H1 (cell line): Measurements from ENCODE around the gene QRSL1. TPM values are rescaled to one million over a fixed set of nuclear protein-coding genes. Genes with fewer than 3 reads are reported as not detected.
A peak's percentile ranks its signal among the peaks of the same experiment; 100 is the strongest.

Experiments
- CTCF ChIA-PET: fragments of 300-600 bp; sonication (Branson Sonifier 250); formaldehyde crosslinking; loops from one replicate; lab custom pipeline; 2021; ENCODE audit not compliant: partially characterized antibody; lab: Charles Lee
- POLR2A ChIA-PET: fragments of 300-600 bp; sonication (Branson Sonifier 250); formaldehyde crosslinking; loops from one replicate; lab custom pipeline; 2021; ENCODE audit warnings: inconsistent platforms; ENCODE audit not compliant: partially characterized antibody; lab: Charles Lee
- DNase-seq, 2 experiments: peaks; one replicate each; pipeline versions ENCODE4 v3.0.0 to v3.0.0-alpha.2; 2010 to 2022; ENCODE audit warnings: low spot score in 2 of 2, low read depth in 1 of 2, mixed read lengths in 1 of 2
- FAIRE-seq: peaks from 2 replicates; lab custom pipeline; 2011; peaks lifted over from hg19 to GRCh38; lab: Jason Lieb, UNC
- H2AFZ ChIP-seq: 2 replicates; pipeline ENCODE4 v1.8.1; 2012; ENCODE audit warnings: low read length, inconsistent platforms
- H2AK5ac ChIP-seq: 2 replicates; pipeline ENCODE4 v1.6.1; 2013; ENCODE audit warnings: low read depth, low read length
- H2BK120ac ChIP-seq: replicated peaks from 2 replicates; pipeline ENCODE3; 2013; ENCODE audit warnings: low read depth, low read length, inconsistent platforms
- H2BK12ac ChIP-seq: 2 replicates; pipeline ENCODE4 v1.6.1; 2013; ENCODE audit warnings: low read depth, low read length
- H2BK15ac ChIP-seq: 2 replicates; pipeline ENCODE4 v1.6.1; 2013; ENCODE audit warnings: low read length
- H2BK20ac ChIP-seq: 2 replicates; pipeline ENCODE4 v1.6.1; 2013; ENCODE audit warnings: low read length
- H2BK5ac ChIP-seq: 2 replicates; pipeline ENCODE4 v1.6.1; 2013; ENCODE audit warnings: low read depth, low read length
- H3K14ac ChIP-seq: 2 replicates; pipeline ENCODE4 v1.6.1; 2013; ENCODE audit warnings: inconsistent platforms; ENCODE audit not compliant: insufficient read length
- H3K18ac ChIP-seq: 2 replicates; pipeline ENCODE4 v1.6.1; 2013; ENCODE audit warnings: low read length; ENCODE audit errors: extremely low read depth
- H3K23ac ChIP-seq: 2 replicates; pipeline ENCODE4 v1.6.1; 2013; ENCODE audit warnings: inconsistent platforms; ENCODE audit not compliant: insufficient read length
- H3K23me2 ChIP-seq: 2 replicates; pipeline ENCODE4 v1.6.1; 2013; ENCODE audit warnings: low read depth, low read length
- H3K27ac ChIP-seq: 2 replicates; pipeline ENCODE4 v1.6.1; 2011; ENCODE audit warnings: low read depth, low read length, inconsistent platforms
- H3K27me3 ChIP-seq, 4 experiments: replicated peaks in 1 of 4; 1 replicate in 1 of 4; 2 replicates in 3 of 4; pipeline versions ENCODE4 v1.6.1 to v1.8.1; 2011 to 2013; ENCODE audit warnings: low read length in 3 of 4, mild to moderate bottlenecking in 3 of 4, inconsistent platforms in 2 of 4, mixed read lengths in 2 of 4, moderate library complexity in 1 of 4; ENCODE audit not compliant: control insufficient read depth in 3 of 4, insufficient read depth in 3 of 4; ENCODE audit errors: extremely low read depth in 1 of 4
- H3K36me3 ChIP-seq, 4 experiments: 2 replicates each; pipeline versions ENCODE4 v1.6.1 to v1.8.1; 2011 to 2013; ENCODE audit warnings: mild to moderate bottlenecking in 4 of 4, low read length in 3 of 4, moderate library complexity in 2 of 4, control low read depth in 1 of 4, inconsistent platforms in 1 of 4; ENCODE audit not compliant: insufficient read depth in 4 of 4, control insufficient read depth in 2 of 4
- H3K4ac ChIP-seq: replicated peaks from 2 replicates; pipeline ENCODE3; 2013; ENCODE audit warnings: low read length, low read depth, mixed read lengths, inconsistent platforms; ENCODE audit not compliant: insufficient read length
- H3K4me1 ChIP-seq, 4 experiments: replicated peaks in 1 of 4; 1 replicate in 1 of 4; 2 replicates in 3 of 4; pipeline versions ENCODE4 v1.6.1 to v1.8.1; 2011 to 2013; ENCODE audit warnings: low read length in 3 of 4, inconsistent platforms in 2 of 4, mixed read lengths in 1 of 4; ENCODE audit not compliant: insufficient read depth in 4 of 4, control insufficient read depth in 3 of 4
- H3K4me2 ChIP-seq, 2 experiments: 2 replicates each; pipeline versions ENCODE4 v1.6.1 to v1.8.1; 2011 to 2013; ENCODE audit warnings: low read depth in 2 of 2, low read length in 2 of 2, control low read depth in 1 of 2, inconsistent platforms in 1 of 2, mild to moderate bottlenecking in 1 of 2; ENCODE audit not compliant: insufficient read depth in 1 of 2
- H3K4me3 ChIP-seq, 4 experiments: fragments of 200-600, 300-600 bp in 1 of 4; sonication (generic), shearing (Covaris generic), sonication (Bioruptor Twin) in 1 of 4; 2 replicates each; pipeline versions ENCODE4 v1.5.1 to v1.8.1; 2011 to 2016; ENCODE audit warnings: low read length in 4 of 4, low read depth in 3 of 4, control low read depth in 2 of 4, inconsistent platforms in 2 of 4, mild to moderate bottlenecking in 2 of 4, mixed read lengths in 1 of 4, moderate library complexity in 1 of 4; ENCODE audit not compliant: insufficient read depth in 2 of 4; ENCODE audit errors: extremely low read depth in 1 of 4
- H3K56ac ChIP-seq: replicated peaks from 2 replicates; pipeline ENCODE3; 2013; ENCODE audit warnings: low read depth, mild to moderate bottlenecking, mixed read lengths, low read length, inconsistent platforms; ENCODE audit not compliant: insufficient read length
- H3K79me1 ChIP-seq: 2 replicates; pipeline ENCODE4 v1.6.1; 2013; ENCODE audit warnings: low read depth, low read length, control low read depth
- H3K79me2 ChIP-seq, 2 experiments: 2 replicates each; pipeline versions ENCODE4 v1.6.1 to v1.8.1; 2012 to 2013; ENCODE audit warnings: low read length in 2 of 2, mild to moderate bottlenecking in 2 of 2, inconsistent platforms in 1 of 2; ENCODE audit not compliant: insufficient read depth in 2 of 2, control insufficient read depth in 1 of 2
- H3K9ac ChIP-seq, 4 experiments: replicated peaks in 1 of 4; 1 replicate in 1 of 4; 2 replicates in 3 of 4; pipeline versions ENCODE4 v1.6.1 to v1.8.1; 2011 to 2013; ENCODE audit warnings: low read depth in 3 of 4, low read length in 3 of 4, control low read depth in 2 of 4, mild to moderate bottlenecking in 2 of 4, moderate library complexity in 2 of 4, inconsistent platforms in 1 of 4; ENCODE audit errors: extremely low read depth in 1 of 4
- H3K9me3 ChIP-seq, 2 experiments: 2 replicates each; pipeline versions ENCODE4 v1.6.1 to v1.8.1; 2012 to 2013; ENCODE audit warnings: mild to moderate bottlenecking in 2 of 2, moderate library complexity in 2 of 2, control low read depth in 1 of 2, inconsistent platforms in 1 of 2, low read depth in 1 of 2, low read length in 1 of 2, mixed read lengths in 1 of 2; ENCODE audit not compliant: insufficient read depth in 2 of 2
- H4K20me1 ChIP-seq, 2 experiments: replicated peaks in 1 of 2; 2 replicates each; pipeline versions ENCODE3 to v1.8.1; 2011 to 2013; ENCODE audit warnings: inconsistent platforms in 2 of 2, low read length in 2 of 2, mild to moderate bottlenecking in 1 of 2; ENCODE audit not compliant: insufficient read depth in 2 of 2, control insufficient read depth in 1 of 2
- H4K5ac ChIP-seq: 2 replicates; pipeline ENCODE4 v1.6.1; 2013; ENCODE audit warnings: low read length, low read depth, mixed read lengths, inconsistent platforms; ENCODE audit not compliant: insufficient read length
- H4K8ac ChIP-seq: 2 replicates; pipeline ENCODE4 v1.8.0; 2013; ENCODE audit warnings: mild to moderate bottlenecking, moderate library complexity, low read length, inconsistent platforms; ENCODE audit not compliant: insufficient read depth; ENCODE audit errors: extremely low read depth
- H4K91ac ChIP-seq: replicated peaks from 2 replicates; pipeline ENCODE3; 2013; ENCODE audit warnings: low read length, mixed read lengths, inconsistent platforms; ENCODE audit not compliant: insufficient read length
- ASH2L ChIP-seq: fragments of 200-600, 300-600 bp; sonication (generic); IDR thresholded peaks from one replicate; pipeline ENCODE4 v1.7.1; 2017; ENCODE audit warnings: low read length
- FOSL1 ChIP-seq: IDR thresholded peaks from 2 replicates; pipeline ENCODE4 v1.6.1; 2011; ENCODE audit warnings: mild to moderate bottlenecking, low read depth, low read length, moderate library complexity; ENCODE audit not compliant: insufficient read depth
- JUND ChIP-seq: IDR thresholded peaks from 2 replicates; pipeline ENCODE4 v1.6.1; 2011; ENCODE audit warnings: mild to moderate bottlenecking, improper control_type of control experiment, low read length
- MAFK ChIP-seq: IDR thresholded peaks from 2 replicates; pipeline ENCODE4 v1.6.1; 2012; ENCODE audit warnings: low read depth, mild to moderate bottlenecking, improper control_type of control experiment, low read length
- WGBS, 2 experiments: shearing (Covaris generic) in 1 of 2; methylation state at CpG; one replicate each; pipeline versions ENCODE4 v1.1.6 to v1.1.7; 2013 to 2015; ENCODE audit warnings: low lambda C conversion rate in 2 of 2, mixed read lengths in 2 of 2, inconsistent platforms in 1 of 2, low coverage in 1 of 2, missing lambda C conversion rate in 1 of 2; ENCODE audit not compliant: insufficient replicate concordance in 2 of 2, insufficient coverage in 1 of 2, insufficient read length in 1 of 2; ENCODE audit errors: extremely low coverage in 1 of 2, missing lambda C conversion rate in 1 of 2; 5-methylcytosine and 5-hydroxymethylcytosine counted together
- polyA plus RNA-seq, 7 experiments: library from polyadenylated mRNA; depleted of rRNA in 3 of 7; stranded (reverse) in 5 of 7; unstranded in 2 of 7; fragments of >200 nt in 5 of 7; fragments of 200-250 nt in 2 of 7; gene quantifications; 1 replicate in 5 of 7; 2 replicates in 1 of 7; 4 replicates in 1 of 7; pipeline versions ENCODE4 v1.2.1 to v1.2.3, GENCODE V29; 2011 to 2013; ENCODE audit warnings: missing spikeins in 2 of 7, mixed read lengths in 2 of 7
- total RNA-seq: library from RNA; stranded (reverse); fragmentation: NEBNext Ultra II Directional; extraction: Animal tissue kit (Norgen Biotek cat#: 25700); gene quantifications from 2 replicates; pipeline ENCODE4 v1.2.1, GENCODE V29; 2021

Gene QRSL1
- total and polyA plus RNA-seq, 2 of the 8 experiments (the other 6 are each of a cell fraction or from before 2014, with no cell fraction given): 7.8 to 22.2 TPM

DNA sequence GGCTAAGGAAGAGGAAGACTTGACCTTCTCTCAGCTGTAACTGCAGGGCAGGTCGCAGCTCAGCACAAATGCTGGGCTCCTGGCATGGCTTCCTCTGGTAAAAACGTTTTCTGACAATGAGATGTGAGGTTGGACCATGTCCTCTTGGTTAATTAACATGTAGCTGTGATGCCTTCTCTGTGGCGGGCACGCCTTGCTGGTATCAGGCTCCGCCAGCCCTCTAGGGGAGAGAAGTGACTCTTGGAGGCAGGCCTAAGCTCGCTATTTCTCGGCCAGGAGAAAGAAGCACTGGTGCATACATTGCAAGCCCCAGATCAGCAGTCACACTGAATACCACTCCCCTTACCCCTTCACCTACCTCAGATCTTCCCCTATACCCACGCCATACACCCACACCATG lies 65.0 kb downstream of the QRSL1 start:
- Histone ChIP-seq H2BK120ac (peak overlapping the region; percentile 7), H3K27me3 (no peaks in the 10 kb centered on the region), H3K9ac (no peak overlapping the region), H2AFZ (no peak overlapping the region), H3K4me2 (no peak overlapping the region), H3K36me3 (no peaks in the 10 kb centered on the region), H4K5ac (no peak overlapping the region), H4K20me1 (no peaks in the 10 kb centered on the region), H2BK12ac (peak overlapping the region; percentile 86), H3K14ac (no peak overlapping the region), H2BK15ac (peak overlapping the region; percentile 5; the same call in 1 of the 2 replicates), H4K8ac (no peak overlapping the region), H3K79me1 (no peaks in the 10 kb centered on the region), H3K27ac (no peak overlapping the region), H3K23ac (no peak overlapping the region), H2BK5ac (peak overlapping the region; percentile 62; the same call in 1 of the 2 replicates), H3K18ac (peak overlapping the region; percentile 60; the same call in 1 of the 2 replicates), H3K56ac (no peak overlapping the region), H3K4me3 (no peak overlapping the region), H3K23me2 (no peaks in the 10 kb centered on the region), H2AK5ac (peak overlapping the region; percentile 45), H4K91ac (peak overlapping the region; percentile 54), H3K9me3 (no peaks in the 10 kb centered on the region), H3K4ac (no peak overlapping the region), H2BK20ac (peak overlapping the region; percentile 98), H3K4me1 (peaks cover 5 to 17% (median 10%) of the 10 kb centered on the region in 4 experiments; a peak in 6 of 7 replicates), H3K79me2 (no peaks in the 10 kb centered on the region)
- TF ChIP-seq ASH2L (no peak), FOSL1 (no peak), MAFK (no peak), JUND (no peak)
- FAIRE-seq (no peak), DNase-seq (no peak)
- 77% methylated on average over 8 of the region's 8 CpGs; no CpG with 5 or more reads in 1 of the 2 experiments for WGBS, 2 experiments
- ChIA-PET POLR2A (interaction anchor here (0.5 to 1.4 kb wide), 3 partner anchors 54 to 276 kb away, joined by 3 read pairs; no protein-coding TSS in a partner anchor), CTCF (interaction anchor here (0.8 to 2.1 kb wide), 7 partner anchors 51 to 1172 kb away, joined by 3 to 10 read pairs (median 3); no protein-coding TSS in a partner anchor)
